Mesothelial cell of epicardium (in vitro differentiated cells): ENCODE measurements around the gene TKT. TPM values are rescaled to one million over a fixed set of nuclear protein-coding genes. Genes with fewer than 3 reads are reported as not detected.

ENCODE experiments used
- DNase-seq, 2 experiments: peaks; one replicate each; pipeline ENCODE4 v3.0.0; 2021; ENCODE audit warnings: low spot score in 2 of 2; ENCODE audit not compliant: unreplicated experiment in 2 of 2
- H3K27ac Mint-ChIP-seq: 2 replicates; pipeline ENCODE4 v1.8.0; 2021; ENCODE audit warnings: mixed read lengths
- H3K27me3 Mint-ChIP-seq: 2 replicates; pipeline ENCODE4 v1.8.0; 2021; ENCODE audit warnings: low read depth, mixed read lengths
- H3K36me3 Mint-ChIP-seq: 2 replicates; pipeline ENCODE4 v1.8.0; 2021; ENCODE audit warnings: mixed read lengths
- H3K4me1 Mint-ChIP-seq: 2 replicates; pipeline ENCODE4 v1.8.0; 2021; ENCODE audit warnings: mixed read lengths
- H3K4me3 Mint-ChIP-seq: 2 replicates; pipeline ENCODE4 v1.8.0; 2021; ENCODE audit warnings: mild to moderate bottlenecking, moderate library complexity, mixed read lengths
- H3K9me3 Mint-ChIP-seq: 2 replicates; pipeline ENCODE4 v1.8.0; 2021; ENCODE audit warnings: mixed read lengths
- CTCF ChIP-seq: fragments of 200-600 bp; sonication (generic); IDR thresholded peaks from one replicate; pipeline ENCODE4 v1.5.0; 2021; ENCODE audit warnings: antibody characterized with exemption; ENCODE audit not compliant: unreplicated experiment
- total RNA-seq: library from RNA; stranded (reverse); gene quantifications from 3 replicates; pipeline ENCODE4 v1.2.1, GENCODE V29; 2021

TKT gene
- total RNA-seq, 1 donor from 2014 or later = 181 TPM

- Mint-ChIP-seq H3K27ac (no peak overlapping the region), H3K4me3 (no peak overlapping the region), H3K27me3 (no peaks in the 10 kb centered on the region), H3K36me3 (peaks cover 16% of the 10 kb centered on the region), H3K4me1 (peaks cover 3% of the 10 kb centered on the region), H3K9me3 (no peaks in the 10 kb centered on the region)
- TF ChIP-seq CTCF = no peak
- DNase-seq = no peak
These were observed 23.0 kb downstream of the TKT start for GRCh38 chr3:53232641-53233377.

GRCh38 chr3:53231532-53232511 lies 24.0 kb downstream of the TKT start:
- DNase-seq = no peak
- Mint-ChIP-seq H3K4me1 (peaks cover 3% of the 10 kb centered on the region), H3K4me3 (no peak overlapping the region), H3K9me3 (no peaks in the 10 kb centered on the region), H3K36me3 (peaks cover 21% of the 10 kb centered on the region), H3K27me3 (no peaks in the 10 kb centered on the region), H3K27ac (no peak overlapping the region)
- TF ChIP-seq CTCF = no peak

GRCh38 chr3:53230789-53231188 lies 25.0 kb downstream of the TKT start:
- no peak overlapping the region for H3K4me3 Mint-ChIP-seq

GRCh38 chr3:53230041-53230621 lies 25.7 kb downstream of the TKT start:
- Mint-ChIP-seq H3K9me3 (no peaks in the 10 kb centered on the region), H3K27me3 (no peaks in the 10 kb centered on the region), H3K36me3 (peaks cover 21% of the 10 kb centered on the region), H3K4me3 (no peak overlapping the region), H3K4me1 (no peaks in the 10 kb centered on the region), H3K27ac (no peak overlapping the region)
- TF ChIP-seq CTCF = no peak
- DNase-seq = no peak

More at GRCh38 chr3:53230789-53231188, 25.0 kb downstream of the TKT start:
- H3K36me3 Mint-ChIP-seq = peaks cover 23% of the 10 kb centered on the region
- no peaks in the 10 kb centered on the region for H3K27me3 Mint-ChIP-seq
- H3K4me1 Mint-ChIP-seq = no peaks in the 10 kb centered on the region
- no peak for TF ChIP-seq CTCF
- no peak for DNase-seq
- H3K27ac Mint-ChIP-seq = no peak overlapping the region
- no peaks in the 10 kb centered on the region for H3K9me3 Mint-ChIP-seq

GRCh38 chr3:53229606-53230005 lies 26.2 kb downstream of the TKT start:
- no peak for DNase-seq
- no peak overlapping the region for H3K4me3 Mint-ChIP-seq
- H3K4me1 Mint-ChIP-seq = no peaks in the 10 kb centered on the region
- H3K36me3 Mint-ChIP-seq = peaks cover 20% of the 10 kb centered on the region
- no peak overlapping the region for H3K27ac Mint-ChIP-seq
- H3K9me3 Mint-ChIP-seq = no peaks in the 10 kb centered on the region
- no peaks in the 10 kb centered on the region for H3K27me3 Mint-ChIP-seq
- TF ChIP-seq CTCF = no peak
